Liver (tissue), 3 donors: ENCODE results near the gene ACKR3.

Experiments used
- CTCF ChIP-seq: fragments of 150-350 bp; IDR thresholded peaks from 2 replicates; pipeline ENCODE4 v1.5.1; 2017; ENCODE audit warnings: improper control_type of control experiment, low read depth, low read length; ENCODE audit not compliant: missing input control
- GABPA ChIP-seq, 2 donors: IDR thresholded peaks in 1 of 2; conservative IDR thresholded peaks in 1 of 2; 2 replicates each; pipeline ENCODE4 v1.6.1; 2016; ENCODE audit warnings: antibody characterized with exemption in 2 of 2, mild to moderate bottlenecking in 1 of 2, moderate library complexity in 1 of 2
- HNF4G ChIP-seq: IDR thresholded peaks from 2 replicates; pipeline ENCODE4 v1.6.1; 2016; ENCODE audit warnings: antibody characterized with exemption
- MAX ChIP-seq: IDR thresholded peaks from 2 replicates; pipeline ENCODE4 v1.6.1; 2016; ENCODE audit warnings: antibody characterized with exemption
- NR2F2 ChIP-seq: IDR thresholded peaks from 2 replicates; pipeline ENCODE4 v1.6.1; 2016; ENCODE audit warnings: antibody characterized with exemption
- YY1 ChIP-seq: IDR thresholded peaks from 2 replicates; pipeline ENCODE4 v1.6.1; 2016; ENCODE audit warnings: antibody characterized with exemption, mild to moderate bottlenecking
- donor health status: healthy.
- donor health status: healthy.

GRCh38 chr2:236531195-236531594, 38.4 kb upstream of the ACKR3 start:
- no peak for TF ChIP-seq CTCF
- no peak for TF ChIP-seq HNF4G
- no peak for TF ChIP-seq MAX
- TF ChIP-seq NR2F2 = no peak
- TF ChIP-seq YY1 = no peak
- TF ChIP-seq GABPA (IDR thresholded peaks at IDR 0.05 in 1 of 2, conservative IDR thresholded peaks at IDR 0.05 in 1 of 2) = no peak
